Tibial nerve (tissue), 4 donors: ENCODE data around the gene CCDC171. TPM values are rescaled to one million over a fixed set of nuclear protein-coding genes. Genes with fewer than 3 reads are reported as not detected.

ENCODE experiments used
- DNase-seq, 2 donors: peaks; one replicate each; pipeline ENCODE4 v3.0.0-alpha.2; 2019; ENCODE audit warnings: low spot score in 2 of 2
- H3K27ac ChIP-seq, 4 donors: fragments of 200-600 bp; sonication (generic) in 3 of 4; one replicate each; pipeline ENCODE4 v1.5.1; 2017 to 2019; ENCODE audit warnings: mild to moderate bottlenecking in 1 of 4
- H3K27me3 ChIP-seq, 2 donors: fragments of 200-600 bp; sonication (generic) in 1 of 2; one replicate each; pipeline versions ENCODE4 v1.5.1 to v1.6.0; 2017 to 2019
- H3K36me3 ChIP-seq, 3 donors: fragments of 200-600 bp; sonication (generic); one replicate each; pipeline ENCODE4 v1.5.1; 2018 to 2019
- H3K4me1 ChIP-seq, 4 donors: fragments of 200-600 bp; sonication (generic) in 3 of 4; one replicate each; pipeline ENCODE4 v1.5.1; 2017 to 2019
- H3K4me3 ChIP-seq, 4 donors: fragments of 200-600 bp; sonication (generic) in 3 of 4; one replicate each; pipeline ENCODE4 v1.5.1; 2017 to 2019; ENCODE audit warnings: mild to moderate bottlenecking in 1 of 4, moderate library complexity in 1 of 4
- H3K9me3 ChIP-seq, 4 donors: fragments of 200-600 bp; sonication (generic) in 3 of 4; one replicate each; pipeline ENCODE4 v1.5.1; 2017 to 2019
- EP300 ChIP-seq, 2 donors: sonication (generic); formaldehyde crosslinking; IDR thresholded peaks; one replicate each; pipeline ENCODE4 v1.6.1; 2017; ENCODE audit warnings: antibody characterized with exemption in 2 of 2, mild to moderate bottlenecking in 1 of 2
- POLR2A ChIP-seq, 2 donors: fragments of 450-650 bp; IDR thresholded peaks; one replicate each; pipeline ENCODE4 v1.6.1; 2017; ENCODE audit warnings: antibody characterized with exemption in 2 of 2, mild to moderate bottlenecking in 2 of 2, moderate library complexity in 2 of 2
- WGBS, 2 donors: methylation state at CpG; one replicate each; pipeline ENCODE4 v1.1.5; 2018; 5-methylcytosine and 5-hydroxymethylcytosine counted together
- total RNA-seq, 4 donors: library from RNA; depleted of rRNA; stranded (reverse); fragments of >200 nt; gene quantifications; one replicate each; pipeline ENCODE4 v1.1.0, GENCODE V29; 2016
- TF ChIP-seq, protein P1 (sequence below), 5 experiments: fragments of 200-600 bp in 3 of 5; fragments of 450-650 bp in 2 of 5; sonication (generic) in 3 of 5; IDR thresholded peaks; one replicate each; pipeline ENCODE4 v1.5.1; 2016 to 2019; ENCODE audit warnings: antibody characterized with exemption in 5 of 5, mild to moderate bottlenecking in 3 of 5, moderate library complexity in 2 of 5

Gene CCDC171
- total RNA-seq, 4 donors from 2014 or later = 4.7 to 18.8 (median 7.9) TPM

DNA sequence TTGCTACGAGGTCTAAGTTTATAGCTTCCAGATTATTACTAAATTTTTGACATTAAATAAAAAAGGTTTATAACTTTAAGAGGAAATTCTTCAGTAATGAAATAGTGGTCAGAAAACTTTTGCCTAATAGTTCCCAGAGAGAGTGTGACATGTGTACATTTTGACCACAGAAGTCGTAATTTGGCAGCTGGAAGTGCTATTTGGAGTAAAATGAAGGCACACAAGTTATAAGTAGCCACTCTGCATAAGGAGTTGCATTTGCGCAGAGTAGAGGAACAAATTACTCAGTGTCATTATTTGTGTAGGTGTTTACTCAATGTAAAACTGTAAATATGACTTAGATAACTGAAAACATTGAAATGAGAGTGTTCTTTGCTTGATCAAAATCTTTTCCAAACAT is 408.4 kb downstream of the CCDC171 start:
- Histone ChIP-seq H3K36me3 (no peaks in the 10 kb centered on the region), H3K27ac (no peak overlapping the region), H3K27me3 (no peaks in the 10 kb centered on the region), H3K4me3 (no peak overlapping the region), H3K9me3 (no peaks in the 10 kb centered on the region), H3K4me1 (peaks cover 0 to 7% (median 0%) of the 10 kb centered on the region in 4 donors)
- no peak for DNase-seq
- TF ChIP-seq, protein P1, sequence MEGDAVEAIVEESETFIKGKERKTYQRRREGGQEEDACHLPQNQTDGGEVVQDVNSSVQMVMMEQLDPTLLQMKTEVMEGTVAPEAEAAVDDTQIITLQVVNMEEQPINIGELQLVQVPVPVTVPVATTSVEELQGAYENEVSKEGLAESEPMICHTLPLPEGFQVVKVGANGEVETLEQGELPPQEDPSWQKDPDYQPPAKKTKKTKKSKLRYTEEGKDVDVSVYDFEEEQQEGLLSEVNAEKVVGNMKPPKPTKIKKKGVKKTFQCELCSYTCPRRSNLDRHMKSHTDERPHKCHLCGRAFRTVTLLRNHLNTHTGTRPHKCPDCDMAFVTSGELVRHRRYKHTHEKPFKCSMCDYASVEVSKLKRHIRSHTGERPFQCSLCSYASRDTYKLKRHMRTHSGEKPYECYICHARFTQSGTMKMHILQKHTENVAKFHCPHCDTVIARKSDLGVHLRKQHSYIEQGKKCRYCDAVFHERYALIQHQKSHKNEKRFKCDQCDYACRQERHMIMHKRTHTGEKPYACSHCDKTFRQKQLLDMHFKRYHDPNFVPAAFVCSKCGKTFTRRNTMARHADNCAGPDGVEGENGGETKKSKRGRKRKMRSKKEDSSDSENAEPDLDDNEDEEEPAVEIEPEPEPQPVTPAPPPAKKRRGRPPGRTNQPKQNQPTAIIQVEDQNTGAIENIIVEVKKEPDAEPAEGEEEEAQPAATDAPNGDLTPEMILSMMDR (IDR thresholded peaks at IDR 0.05) = no peak
- TF ChIP-seq POLR2A (IDR thresholded peaks at IDR 0.05) (no peak), EP300 (IDR thresholded peaks at IDR 0.05) (no peak)
- 70 to 76% methylated on average over 3 of the region's 3 CpGs for WGBS, 2 donors

DNA sequence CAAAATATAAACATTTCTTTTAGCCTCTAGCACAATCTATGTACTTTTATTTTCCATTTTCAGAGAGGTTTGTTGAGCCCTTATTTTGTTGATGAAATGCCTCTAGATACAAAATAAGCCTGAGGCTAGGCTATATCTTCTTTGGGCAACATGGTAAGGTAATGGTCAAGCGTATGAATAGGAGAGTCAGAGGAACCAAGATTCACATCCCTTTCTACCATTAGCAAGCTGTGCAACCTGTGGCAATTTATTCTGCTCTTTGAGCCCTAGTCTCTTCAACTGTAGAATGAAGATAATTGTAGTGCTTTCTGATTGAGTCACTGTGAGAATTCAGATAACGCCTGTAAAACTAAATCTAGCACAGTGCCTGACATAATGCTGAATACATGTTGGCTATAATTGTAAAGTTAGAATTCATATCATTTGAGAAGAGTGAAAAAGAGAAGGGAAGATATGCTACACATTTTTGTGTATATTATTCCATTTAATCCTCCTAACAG is 412.5 kb downstream of the CCDC171 start:
- Histone ChIP-seq H3K4me3 (no peak overlapping the region), H3K4me1 (peaks cover 0 to 7% (median 0%) of the 10 kb centered on the region in 4 donors), H3K9me3 (no peaks in the 10 kb centered on the region), H3K27ac (no peak overlapping the region), H3K36me3 (no peaks in the 10 kb centered on the region), H3K27me3 (no peaks in the 10 kb centered on the region)
- no peak for TF ChIP-seq POLR2A (IDR thresholded peaks at IDR 0.05)
- TF ChIP-seq EP300 (IDR thresholded peaks at IDR 0.05) = no peak
- TF ChIP-seq, protein P1 (IDR thresholded peaks at IDR 0.05) = no peak
- WGBS, 2 donors = 89 to 97% methylated on average over 2 of the region's 2 CpGs
- no peak for DNase-seq

DNA sequence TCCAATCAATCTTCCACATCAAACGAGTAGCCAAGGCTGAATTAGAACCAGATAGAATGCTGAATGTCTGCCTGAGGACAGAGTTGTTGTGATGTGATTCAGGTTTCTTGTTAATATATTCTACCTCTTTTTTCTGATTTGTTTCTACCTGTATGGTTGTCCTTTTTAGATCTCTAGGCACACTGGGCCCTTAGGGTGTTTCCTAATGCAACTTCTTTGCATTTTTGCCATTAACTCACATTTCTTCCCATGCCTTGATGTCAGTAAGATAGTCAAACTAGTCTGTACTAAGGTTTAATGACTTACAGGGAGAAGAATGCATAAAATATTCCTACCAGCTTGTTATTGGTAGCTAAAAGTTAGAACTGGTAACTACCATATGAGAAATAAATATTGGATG is 413.6 kb downstream of the CCDC171 start:
- TF ChIP-seq EP300 (IDR thresholded peaks at IDR 0.05) (no peak), POLR2A (IDR thresholded peaks at IDR 0.05) (no peak)
- TF ChIP-seq, protein P1 (IDR thresholded peaks at IDR 0.05) = no peak
- DNase-seq = no peak
- H3K4me1 ChIP-seq = no peaks in the 10 kb centered on the region
- no peaks in the 10 kb centered on the region for H3K36me3 ChIP-seq
- H3K9me3 ChIP-seq = no peaks in the 10 kb centered on the region
- H3K4me3 ChIP-seq = no peak overlapping the region
- H3K27ac ChIP-seq = no peak overlapping the region
- WGBS, 2 donors = 80 to 88% methylated on average over 1 of the region's 1 CpG
- no peaks in the 10 kb centered on the region for H3K27me3 ChIP-seq

DNA sequence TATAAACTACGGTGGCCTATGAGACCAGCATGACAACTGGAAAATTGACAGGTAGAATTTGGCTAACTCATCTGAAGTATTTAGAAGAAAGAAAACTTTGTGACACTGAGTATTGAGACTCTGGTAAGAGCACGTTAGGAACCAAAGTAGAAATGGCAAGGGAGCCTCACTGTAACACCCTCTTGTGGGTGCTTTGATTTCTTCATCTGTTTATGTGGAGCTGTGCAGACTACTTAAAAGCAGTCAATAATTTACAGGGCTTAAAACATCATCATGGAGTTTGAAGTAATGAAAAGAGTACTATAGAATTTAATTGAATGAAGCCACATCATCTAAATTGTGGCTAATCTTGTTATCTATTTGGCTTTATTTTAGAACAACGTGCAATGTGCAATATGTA is 414.2 kb downstream of the CCDC171 start:
- DNase-seq = no peak
- no peak overlapping the region for H3K4me3 ChIP-seq
- TF ChIP-seq POLR2A (IDR thresholded peaks at IDR 0.05) (no peak), EP300 (IDR thresholded peaks at IDR 0.05) (no peak)
- TF ChIP-seq, protein P1 (IDR thresholded peaks at IDR 0.05) = no peak
- H3K27ac ChIP-seq = no peak overlapping the region
- H3K9me3 ChIP-seq = no peaks in the 10 kb centered on the region
- WGBS, 2 donors = 77 to 79% methylated on average over 3 of the region's 3 CpGs
- no peaks in the 10 kb centered on the region for H3K27me3 ChIP-seq
- no peaks in the 10 kb centered on the region for H3K4me1 ChIP-seq
- no peaks in the 10 kb centered on the region for H3K36me3 ChIP-seq

DNA sequence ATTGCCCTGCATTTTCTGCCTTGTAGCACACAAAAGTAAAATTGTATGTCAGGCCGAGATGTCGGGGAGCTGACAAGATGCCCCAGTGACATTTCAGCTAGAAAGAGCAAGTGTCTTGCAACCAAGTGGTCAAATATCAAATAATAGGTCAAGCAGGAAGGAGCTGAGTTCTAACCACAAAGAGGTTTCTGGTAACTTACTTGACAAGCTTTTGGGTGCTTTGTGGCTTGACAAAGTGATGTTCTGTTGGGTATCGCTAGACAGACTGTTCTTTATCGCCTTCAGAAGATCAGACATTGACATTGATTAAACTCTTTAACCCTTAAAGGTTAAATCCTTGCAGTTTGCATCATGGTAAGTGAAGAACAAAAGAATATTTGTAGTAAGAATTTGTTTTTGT is 419.9 kb downstream of the CCDC171 start:
- H3K27ac ChIP-seq = no peak overlapping the region
- H3K9me3 ChIP-seq = no peaks in the 10 kb centered on the region
- H3K4me3 ChIP-seq = no peak overlapping the region
- no peaks in the 10 kb centered on the region for H3K36me3 ChIP-seq
- no peak for DNase-seq
- TF ChIP-seq EP300 (IDR thresholded peaks at IDR 0.05) (no peak), POLR2A (IDR thresholded peaks at IDR 0.05) (no peak)
- TF ChIP-seq, protein P1 (IDR thresholded peaks at IDR 0.05) = no peak
- no peaks in the 10 kb centered on the region for H3K4me1 ChIP-seq
- H3K27me3 ChIP-seq = no peaks in the 10 kb centered on the region
- 53 to 59% methylated on average over 4 of the region's 4 CpGs for WGBS, 2 donors
